Fibroblast of skin of right biceps (primary cell): ENCODE measurements around the gene COA5.

Source experiments
- DNase-seq: peaks from one replicate; pipeline ENCODE4 v3.0.0-alpha.2; 2013

The COA5 gene

DNA sequence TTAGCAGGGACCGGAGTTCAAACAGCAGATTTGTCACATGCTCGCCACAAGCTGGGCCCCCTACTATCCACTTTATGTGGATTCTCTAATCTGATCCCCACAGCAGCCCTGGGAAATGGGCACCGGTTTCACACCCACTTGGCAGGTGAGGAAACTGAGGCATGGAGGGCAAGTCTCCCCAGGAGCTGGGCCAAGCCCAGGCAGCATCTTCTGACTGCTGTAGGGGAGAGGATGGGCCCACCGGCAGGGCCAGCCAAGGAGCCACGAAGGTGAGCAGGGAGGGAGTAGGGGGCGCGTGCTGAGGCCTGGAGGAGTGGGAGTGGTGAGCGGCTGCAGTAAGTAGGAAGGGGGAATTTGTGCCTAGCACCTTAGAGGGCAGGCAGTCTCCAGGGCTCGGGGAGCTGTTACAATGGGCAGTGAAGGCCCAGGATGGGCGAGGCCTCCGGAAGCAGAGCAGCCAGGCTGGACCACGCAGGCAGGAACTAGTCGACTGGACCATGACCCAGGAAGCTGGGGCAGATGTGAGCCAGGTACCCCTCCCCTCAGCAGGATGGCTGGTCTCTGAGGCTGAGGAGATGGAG, 37.1 kb downstream of the COA5 start:
- DNase-seq, result no peak

DNA sequence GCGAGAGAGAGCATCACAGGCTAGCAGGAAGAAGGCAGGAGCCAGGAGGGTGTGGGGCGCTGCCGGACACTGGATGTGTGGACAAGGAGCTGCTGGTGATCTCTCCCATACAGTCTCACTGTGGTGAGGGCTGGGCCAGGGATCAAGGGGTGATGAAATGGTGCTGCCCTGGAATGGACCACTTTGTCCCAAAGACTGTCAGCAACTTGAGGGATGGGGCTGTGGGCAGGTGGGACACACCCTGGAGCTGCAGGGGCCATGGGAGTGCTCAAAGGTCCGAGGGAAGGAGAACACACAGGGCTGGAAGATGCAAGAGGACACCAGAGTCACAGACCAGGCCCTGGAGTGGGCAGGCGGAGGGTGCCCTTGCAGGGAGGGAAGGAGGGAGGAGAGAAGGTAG, 38.0 kb downstream of the COA5 start:
- no peak for DNase-seq

DNA sequence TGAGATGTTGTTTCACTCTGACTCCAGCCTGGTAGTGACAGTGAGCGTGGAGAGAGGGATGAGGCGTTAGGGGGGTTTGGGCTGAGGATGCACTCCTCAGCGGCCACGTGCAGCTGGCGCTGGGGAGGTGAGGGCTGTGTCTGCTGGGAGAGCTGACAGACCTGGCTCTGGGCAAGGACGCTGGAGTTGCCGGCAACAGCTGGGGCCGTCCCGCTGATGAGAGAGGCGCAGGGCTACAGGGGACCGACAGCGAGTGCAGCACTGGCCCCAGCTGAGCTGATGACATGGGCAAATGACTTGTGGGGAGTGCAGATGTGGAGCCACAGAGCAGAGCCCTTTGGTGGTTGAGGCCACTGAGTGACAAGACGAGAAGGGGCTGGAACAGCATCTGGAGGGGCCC, 38.4 kb downstream of the COA5 start:
- no peak for DNase-seq

DNA sequence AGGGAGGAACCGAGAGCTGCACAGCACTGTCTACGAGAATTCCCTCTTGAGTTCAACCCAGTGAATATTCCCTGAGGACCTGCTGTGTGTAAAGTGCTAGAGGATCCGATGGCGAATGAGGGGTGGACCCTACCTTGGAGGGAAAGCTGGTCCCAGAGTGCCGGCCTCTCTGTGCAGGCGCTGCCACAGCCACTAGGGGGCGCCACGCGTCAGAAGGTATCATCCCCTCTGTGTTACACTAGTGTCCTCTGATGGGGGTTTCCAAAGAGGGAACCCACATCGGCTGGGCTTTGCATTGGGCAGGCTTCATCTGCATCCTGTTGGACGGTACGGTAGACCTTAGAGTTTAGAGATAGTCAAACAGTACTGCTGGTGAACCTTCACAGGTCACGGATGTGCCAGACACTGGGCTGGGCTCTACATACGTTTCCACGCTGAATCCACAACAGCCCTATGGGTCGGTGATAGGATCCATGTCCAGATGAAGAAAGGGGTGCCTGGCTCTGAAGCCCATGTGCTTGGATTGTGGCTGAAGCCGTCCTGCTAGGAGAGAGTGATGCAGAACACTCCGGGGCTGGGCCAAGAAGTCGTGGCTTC, 39.0 kb downstream of the COA5 start:
- peak; percentile 12 for DNase-seq

DNA sequence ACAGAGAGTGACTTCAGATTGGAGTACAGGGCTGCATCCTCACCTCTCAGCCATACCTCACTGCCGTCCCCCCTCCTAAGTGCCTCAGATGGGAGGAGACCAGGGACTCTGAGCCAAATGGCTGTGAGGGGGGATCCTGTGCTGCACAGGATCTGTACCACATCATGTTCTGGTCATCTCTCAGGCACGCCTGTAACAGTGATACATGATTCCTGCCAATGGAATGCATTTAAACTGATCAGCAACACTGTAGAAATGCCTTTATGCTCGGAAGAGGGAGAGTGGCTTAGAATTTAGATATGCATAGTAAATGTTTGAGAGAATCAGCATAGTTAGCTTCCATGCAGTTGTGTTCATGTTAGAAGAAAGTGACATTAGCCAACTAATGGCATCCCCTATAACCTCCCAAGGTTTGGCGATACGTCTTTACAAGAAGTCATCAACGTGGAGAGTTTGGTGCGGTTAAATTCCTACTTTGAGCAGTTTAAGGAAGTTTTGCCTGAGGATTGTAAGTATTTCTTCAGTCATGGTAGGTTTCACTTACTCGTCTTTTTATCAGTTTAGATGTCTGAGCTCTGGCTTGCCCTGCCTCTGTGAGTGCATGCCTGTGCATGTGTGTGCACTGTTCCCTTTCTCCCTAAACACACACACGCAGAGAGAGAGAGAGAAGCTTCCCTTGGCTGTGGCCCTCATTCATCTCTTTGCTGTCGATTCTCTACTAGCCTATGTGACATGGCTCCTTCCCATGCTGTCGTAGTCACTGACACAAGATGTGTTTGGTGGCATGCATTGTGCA, 40.0 kb downstream of the COA5 start:
- peak; percentile 55 for DNase-seq

DNA sequence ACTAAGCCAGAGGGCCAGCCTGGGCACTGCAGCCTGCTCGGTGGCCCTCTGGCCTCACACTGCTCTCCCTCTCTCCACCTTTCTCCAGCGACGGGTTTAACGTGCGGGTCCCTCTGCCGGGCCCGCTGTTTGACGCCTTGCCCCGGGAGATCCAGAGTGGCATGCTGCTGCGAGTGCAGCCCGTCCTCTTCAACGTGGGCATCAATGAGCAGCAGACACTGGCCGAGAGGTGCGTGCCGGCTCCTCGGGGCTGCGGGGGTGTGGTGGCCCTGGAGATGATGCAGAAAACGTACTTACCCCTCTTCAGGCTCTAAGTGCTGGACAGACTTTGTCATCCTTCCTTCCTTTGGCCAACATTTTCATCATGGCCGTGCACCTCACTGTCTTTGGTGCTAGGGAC, 42.4 kb downstream of the COA5 start:
- DNase-seq, result no peak

DNA sequence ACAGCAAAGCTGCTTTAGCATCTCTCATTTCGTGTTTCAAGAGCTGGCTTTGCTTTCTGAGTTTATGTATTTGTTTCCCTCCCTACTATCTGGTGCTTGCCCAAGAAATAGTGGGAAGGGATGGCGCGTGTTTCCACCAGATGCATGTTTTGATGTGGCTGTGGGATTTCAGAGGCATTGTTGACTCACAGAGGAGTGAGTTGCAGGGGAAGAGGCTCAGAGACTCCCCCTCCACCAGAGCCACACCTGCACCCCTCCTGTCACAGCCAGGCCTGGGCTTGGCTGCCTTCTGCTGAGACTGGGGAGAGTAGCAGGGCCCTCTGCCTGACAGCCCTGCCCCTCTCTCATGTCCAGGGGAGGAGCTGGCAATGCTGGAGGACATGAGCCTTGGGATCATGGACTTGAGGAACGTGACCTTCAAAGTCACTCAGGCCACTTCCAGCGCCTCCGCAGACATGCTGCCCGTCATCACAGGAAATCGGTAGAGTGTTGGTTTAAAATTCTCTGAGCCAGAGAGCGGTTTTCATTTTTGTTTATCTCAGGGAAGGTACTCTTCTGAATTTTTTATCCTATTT, 42.9 kb downstream of the COA5 start:
- DNase-seq, result no peak

DNA sequence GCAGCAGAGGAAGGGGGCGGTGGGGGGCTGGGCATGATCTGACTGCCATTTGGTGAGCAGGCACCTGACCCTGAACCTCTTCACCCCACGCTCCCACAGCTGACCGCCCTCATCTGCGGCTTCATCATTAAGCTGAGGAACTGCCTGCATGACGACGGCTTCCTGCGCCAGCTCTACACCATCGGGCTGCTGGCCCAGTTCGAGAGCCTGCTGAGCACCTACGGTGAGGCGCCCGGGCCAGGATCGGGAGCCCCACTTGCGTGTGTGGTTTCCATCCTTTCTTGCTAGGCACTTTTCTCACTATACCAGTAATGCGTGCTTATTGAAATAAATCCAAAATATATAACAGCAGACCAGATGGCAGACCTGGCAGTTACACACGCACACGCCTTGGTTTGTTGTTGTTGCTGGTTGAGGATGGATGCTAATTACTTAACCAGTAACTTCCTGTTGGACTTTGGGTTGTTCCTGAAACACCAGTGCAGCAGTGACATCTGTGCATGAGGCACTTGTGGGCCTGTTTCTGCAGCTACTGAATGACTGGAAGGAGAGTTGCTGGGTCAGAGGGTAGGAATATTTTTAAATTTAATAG, 43.7 kb downstream of the COA5 start:
- no peak for DNase-seq

DNA sequence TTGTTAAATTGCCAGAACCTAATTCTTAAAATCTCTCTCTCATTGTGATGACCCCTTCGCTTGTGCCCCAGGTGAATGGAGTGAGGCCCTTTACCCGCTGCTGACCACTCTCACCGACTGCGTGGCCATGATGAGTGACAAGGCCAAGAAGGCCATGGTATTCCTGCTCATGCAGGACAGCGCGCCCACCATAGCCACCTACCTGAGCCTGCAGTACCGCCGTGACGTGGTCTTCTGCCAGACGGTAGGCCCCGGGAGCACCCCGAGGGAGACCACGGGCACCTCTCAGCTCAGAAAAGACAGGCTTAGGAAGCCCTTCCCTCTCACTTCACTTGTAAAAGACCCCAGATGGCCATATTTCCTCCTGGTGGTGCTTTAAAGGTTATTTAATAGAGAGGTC, 44.9 kb downstream of the COA5 start:
- DNase-seq, result no peak

DNA sequence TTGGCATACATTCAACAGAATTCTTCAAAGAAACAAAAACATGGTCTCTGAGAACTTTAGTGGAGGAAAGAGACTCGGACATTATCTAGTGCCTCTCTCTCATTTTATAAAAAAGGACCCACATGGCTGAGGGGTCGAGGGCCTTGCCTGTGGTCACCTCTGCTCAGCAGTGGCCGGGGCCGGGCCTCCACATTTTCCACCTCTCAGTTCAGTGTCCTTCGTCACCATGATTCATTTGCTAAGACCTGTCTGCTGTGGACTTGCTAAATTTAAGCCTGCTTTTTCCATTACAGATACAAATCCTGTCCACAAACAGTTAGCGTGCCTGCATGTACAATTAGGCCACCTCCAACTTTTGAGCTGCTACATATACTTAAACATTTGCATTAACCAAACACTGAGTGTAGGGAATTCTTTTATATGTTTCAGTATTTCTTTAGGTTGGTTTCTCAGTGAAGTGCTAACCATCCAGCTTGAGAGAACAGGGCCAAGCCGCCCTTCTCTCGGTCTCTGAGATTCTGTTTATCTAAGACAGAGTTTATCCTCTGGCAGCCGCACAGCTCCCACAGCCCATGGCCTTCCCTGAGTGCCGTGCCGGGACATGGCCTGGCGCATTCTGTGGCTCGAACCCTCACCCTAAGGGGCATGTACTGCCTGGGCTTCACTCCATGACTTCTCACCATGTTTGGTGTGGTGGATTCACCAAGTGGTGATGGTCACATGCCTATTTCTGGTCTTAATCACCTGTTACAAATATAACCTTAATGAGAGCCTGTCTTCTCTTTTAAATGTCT, 46.2 kb downstream of the COA5 start:
- DNase-seq, result no peak

DNA sequence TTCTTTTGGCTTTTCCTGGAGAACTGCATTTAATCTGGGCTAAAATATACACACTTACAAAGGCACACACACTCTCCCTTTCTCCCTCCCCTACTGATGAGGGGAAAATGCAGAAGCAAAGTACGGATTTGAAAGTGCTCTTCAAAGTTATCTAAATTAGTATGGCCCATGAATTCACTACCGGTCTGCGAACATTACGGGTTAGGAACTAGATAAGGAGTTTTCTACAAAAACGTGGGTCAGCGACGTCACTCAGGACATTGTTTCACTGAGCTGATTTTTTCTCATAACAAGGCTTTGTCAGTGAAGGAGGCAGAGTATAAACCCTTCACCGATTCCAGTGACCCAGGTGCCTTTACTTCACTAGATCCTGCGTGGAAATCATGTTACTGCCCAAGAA, 47.3 kb downstream of the COA5 start:
- DNase-seq, result no peak

DNA sequence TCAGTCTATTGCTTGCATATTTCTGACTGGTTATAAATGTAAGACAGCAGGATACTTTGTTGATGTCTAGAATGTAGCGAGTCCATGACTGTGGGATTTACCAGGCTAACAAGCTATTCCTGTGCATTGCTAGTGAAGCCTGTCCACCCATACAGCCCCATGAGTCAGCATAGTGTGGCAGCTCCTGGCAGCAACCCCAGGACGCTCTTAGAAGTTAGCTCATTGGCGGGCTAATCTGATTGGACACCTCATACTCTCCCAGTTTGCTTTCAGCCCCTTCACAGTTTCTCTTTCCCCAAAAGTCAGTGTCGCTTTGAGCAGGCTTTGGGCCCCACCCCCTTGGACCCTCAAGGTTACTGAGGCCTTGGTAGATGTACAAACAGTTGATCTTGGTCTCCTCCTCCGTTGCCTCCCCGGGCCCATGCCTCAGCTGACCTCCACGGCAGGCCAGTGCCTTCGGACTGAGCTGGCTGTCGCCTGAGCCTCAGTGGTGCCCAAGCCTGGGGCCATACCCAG, 48.0 kb downstream of the COA5 start:
- DNase-seq, result peak; percentile 82

DNA sequence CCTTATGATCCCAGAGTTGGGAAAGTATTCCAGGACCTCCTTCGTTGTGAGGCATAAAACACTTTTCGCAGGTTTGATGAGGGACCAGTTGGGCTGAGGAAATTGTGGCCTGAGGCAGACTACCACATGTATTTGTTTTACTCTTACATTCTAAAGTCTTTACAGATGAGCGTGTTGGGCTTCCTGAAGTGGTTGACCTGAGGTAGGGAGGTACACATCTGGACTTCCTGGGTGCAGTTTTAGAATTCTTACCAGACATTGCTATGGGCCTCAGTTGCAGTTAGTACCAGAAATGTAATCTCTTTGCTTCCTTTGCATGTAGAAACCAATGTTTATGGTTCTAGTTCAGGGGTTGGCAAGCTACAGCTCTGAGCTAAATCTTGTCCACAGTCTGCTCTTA, 48.7 kb downstream of the COA5 start:
- no peak for DNase-seq

DNA sequence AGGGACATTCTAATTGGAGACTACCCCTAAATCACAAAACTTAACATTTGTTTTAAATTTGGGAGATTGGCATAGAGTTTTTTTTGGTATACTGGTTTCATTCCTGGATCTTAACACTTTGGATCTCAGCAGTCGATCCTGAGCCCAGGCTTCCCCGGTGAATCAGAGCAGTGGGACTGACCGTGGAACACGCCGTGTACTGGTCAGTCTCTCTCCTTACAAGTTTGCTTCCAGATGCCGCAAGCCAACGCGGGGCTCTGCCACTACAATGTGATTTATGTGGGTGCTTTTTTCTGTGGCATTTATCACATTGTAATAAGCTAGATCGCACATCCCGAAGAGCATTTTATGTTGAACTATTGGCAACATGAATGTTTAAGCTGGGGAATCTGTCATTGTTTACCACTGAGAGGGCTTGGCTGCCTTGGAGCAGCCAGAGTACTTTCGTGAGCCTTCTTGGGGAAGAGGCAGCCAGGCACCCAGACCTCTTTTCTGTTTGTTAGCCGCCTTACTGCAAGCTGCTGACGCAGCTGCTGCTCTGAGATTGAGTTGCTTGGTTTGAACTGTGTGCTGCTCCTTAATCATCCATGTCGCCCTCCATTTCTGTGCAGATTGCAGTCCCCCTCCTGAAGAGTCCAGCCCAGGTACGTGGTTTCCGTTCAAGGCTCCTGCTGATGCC, 49.3 kb downstream of the COA5 start:
- no peak for DNase-seq

DNA sequence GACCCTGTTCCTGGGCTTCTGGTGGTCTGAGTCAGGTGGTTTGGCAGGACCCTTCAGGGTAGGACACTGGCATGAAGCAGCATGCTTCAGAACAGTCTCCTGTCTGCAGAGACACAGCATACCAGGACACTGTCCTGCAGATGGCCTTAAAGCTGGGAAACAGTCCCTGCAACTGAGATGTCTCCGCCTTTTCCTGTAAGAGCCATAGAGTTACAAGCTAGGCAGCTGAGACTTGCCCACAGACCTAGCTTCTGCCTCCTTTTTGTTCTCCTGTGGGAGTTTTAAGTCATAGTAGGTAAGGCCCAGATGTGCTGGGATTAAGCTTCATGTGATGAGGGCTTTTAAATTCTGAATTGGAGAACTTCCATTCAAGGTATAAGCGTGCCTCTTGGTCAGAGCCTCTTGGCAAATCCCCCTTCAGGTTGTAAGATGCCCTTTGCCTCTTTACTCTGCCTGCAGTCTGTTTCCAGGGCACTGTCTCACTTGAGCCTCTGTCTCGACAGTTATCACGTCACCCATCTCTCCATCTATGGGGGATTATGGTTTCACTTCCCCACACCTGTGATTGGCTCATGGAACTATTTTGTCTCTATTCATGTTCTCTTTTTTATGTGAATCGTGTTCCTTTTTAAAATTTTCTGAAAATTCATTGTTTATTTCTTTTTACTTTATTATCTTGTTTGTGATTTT, 51.8 kb downstream of the COA5 start:
- no peak for DNase-seq

DNA sequence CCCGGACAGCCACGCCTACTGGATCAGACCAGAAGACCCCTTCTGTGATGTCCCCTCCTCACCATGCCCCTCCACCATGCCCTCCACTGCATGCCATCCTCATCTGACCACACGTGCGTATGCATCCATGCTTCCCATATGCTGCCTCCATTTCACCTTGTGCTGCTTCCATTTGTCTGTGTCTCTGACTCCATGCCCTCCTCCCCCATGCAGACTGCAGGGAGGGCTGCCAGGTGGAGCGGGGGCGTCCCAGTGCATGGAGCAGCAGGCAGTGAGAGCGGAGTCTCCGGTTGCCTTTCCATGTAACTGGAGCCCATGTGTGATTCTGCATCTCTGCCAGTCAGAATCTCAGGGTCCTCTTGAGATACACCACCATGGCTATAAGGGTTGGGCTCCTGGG, 52.6 kb downstream of the COA5 start:
- DNase-seq, result no peak

DNA sequence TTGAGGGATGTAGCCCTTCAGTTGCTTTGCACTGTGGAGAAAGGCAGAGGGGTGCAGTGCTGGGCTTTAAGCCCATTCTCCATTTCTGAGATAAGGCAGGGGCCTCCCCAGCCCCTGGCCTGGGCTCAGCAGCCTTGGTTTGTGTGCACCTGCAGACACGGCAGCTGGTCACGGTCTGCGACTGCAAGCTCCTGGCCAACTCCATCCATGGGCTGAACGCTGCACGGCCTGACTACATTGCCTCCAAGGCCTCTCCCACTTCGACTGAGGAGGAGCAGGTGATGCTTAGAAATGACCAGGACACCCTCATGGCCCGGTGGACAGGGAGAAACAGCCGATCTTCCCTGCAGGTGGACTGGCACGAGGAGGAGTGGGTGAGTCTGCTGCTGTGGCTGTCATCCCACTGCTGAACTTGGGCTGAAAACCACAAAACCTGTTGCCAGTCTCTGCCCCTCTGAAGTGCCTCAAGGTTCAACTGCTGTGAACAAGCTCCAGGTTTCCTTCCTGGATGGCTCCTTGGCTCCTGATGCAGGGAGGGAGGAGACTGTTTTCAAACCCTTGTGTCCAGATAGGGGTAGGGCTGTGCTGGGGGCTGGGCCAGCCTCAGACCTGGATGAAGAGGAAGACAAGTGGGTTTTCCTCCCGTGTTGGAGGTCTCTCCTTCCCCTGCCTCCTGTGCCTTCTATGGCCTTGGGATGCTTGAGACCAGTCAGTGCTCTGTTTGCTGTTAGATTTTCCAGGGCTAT, 54.0 kb downstream of the COA5 start:
- DNase-seq, result no peak

DNA sequence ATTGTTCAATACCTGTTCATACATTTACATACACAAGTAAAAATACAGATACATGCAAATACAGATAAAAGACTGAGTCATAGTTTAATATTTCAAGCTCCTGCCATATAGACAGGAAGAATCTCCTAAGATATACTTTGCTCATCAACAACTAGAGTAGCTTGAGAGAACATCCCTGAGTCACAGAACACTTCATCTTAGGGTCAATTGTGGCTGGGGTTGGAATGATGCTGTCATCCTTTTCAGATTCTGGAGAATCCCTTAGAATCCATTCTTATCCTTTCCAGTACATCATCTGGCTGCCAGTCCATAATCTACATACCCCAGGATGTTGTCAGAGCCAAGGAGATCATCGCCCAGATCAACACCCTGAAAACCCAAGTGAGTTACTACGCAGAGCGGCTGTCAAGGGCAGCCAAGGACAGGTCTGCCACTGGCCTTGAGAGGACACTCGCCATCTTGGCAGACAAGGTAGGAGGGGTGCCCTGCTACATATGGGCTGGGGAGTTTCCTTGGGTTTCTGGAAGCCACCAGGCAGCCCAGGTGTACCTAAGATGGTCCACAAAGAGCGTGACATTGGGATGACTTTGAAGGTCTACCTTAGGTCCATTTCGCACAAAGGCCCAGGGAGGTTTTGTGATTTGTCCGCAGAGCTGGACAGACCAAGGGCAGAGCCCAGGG, 55.7 kb downstream of the COA5 start:
- peak; percentile 78 for DNase-seq

DNA sequence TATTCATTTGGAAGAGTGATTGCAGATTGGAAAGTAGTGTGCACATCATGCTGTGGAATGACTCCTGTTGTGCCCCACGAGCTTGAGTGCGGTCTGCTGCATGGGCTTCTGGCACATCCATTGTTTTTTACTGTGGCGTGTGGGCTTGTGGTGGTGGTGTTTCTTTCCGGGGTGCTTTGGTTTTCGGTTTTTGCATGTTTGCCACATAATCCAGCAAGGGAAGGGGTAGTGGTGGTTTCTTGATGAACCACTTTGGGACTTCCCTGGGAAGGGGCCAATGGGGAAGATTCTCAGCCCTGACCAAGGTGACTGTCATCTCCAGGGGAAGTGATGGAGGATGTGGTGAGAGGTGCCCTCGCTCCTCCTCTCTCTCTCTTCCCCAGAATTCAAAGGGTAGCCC, 57.0 kb downstream of the COA5 start:
- DNase-seq, result no peak

DNA sequence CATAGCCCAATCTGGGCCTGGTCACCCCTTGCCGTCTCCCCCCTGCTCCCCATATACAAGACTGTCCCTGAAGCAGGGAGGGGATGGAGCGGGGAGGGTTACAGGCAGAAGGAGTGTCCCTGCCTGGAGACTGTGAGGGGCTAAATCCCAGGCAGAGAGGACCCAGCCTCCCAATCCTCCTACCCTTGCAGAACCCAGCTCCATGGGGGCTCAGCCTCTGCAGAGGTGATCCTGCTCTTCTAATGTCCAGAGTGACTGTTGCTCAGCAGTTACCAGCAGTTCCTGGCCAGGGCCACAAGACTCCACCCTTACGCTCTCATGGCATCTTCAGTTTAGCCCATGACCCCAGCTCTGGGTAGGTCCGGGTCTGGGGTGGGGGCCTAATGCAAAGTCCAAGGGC, 58.1 kb downstream of the COA5 start:
- DNase-seq, result no peak
